AG04450 (cell line): ENCODE data around the gene DAPK2. TPM values are rescaled to one million over a fixed set of nuclear protein-coding genes. Genes with fewer than 3 reads are reported as not detected.

Experiments used
- CTCF ChIA-PET: fragments of 300-600, 350-600 bp; formaldehyde crosslinking; extraction: SDS; loops from one replicate; lab custom pipeline; 2022; ENCODE audit warnings: antibody characterized with exemption, inconsistent platforms; lab: Charles Lee
- POLR2A ChIA-PET: fragments of 350-600 bp; formaldehyde crosslinking; extraction: SDS; loops from one replicate; lab custom pipeline; 2021; ENCODE audit warnings: antibody characterized with exemption, inconsistent platforms; lab: Yijun Ruan, JAX
- DNase-seq: peaks from one replicate; pipeline ENCODE4 v3.0.0-alpha.2; 2011; ENCODE audit warnings: low read depth, low spot score
- H3K27ac ChIP-seq: one replicate; pipeline ENCODE4 v1.5.1; 2012; ENCODE audit warnings: low read depth, low read length, control low read depth
- H3K27me3 ChIP-seq: one replicate; pipeline ENCODE4 v1.6.0; 2012; ENCODE audit warnings: low read length; ENCODE audit not compliant: control insufficient read depth, insufficient read depth
- H3K4me3 ChIP-seq: 2 replicates; pipeline ENCODE4 v1.5.1; 2011; ENCODE audit warnings: mild to moderate bottlenecking, low read depth, low read length, control low read depth
- H3K9me3 ChIP-seq: 2 replicates; pipeline ENCODE4 v1.5.1; 2012; ENCODE audit warnings: low read length; ENCODE audit not compliant: control insufficient read depth, insufficient read depth
- polyA plus RNA-seq: library from polyadenylated mRNA; depleted of rRNA; stranded (reverse); fragments of >200 nt; gene quantifications from 2 replicates; pipeline ENCODE4 v1.2.3, GENCODE V29; 2011
- TF ChIP-seq, protein P1 (sequence below): IDR thresholded peaks from 2 replicates; pipeline ENCODE4 v1.5.1; 2011; ENCODE audit warnings: low read depth, low read length, control low read depth, inconsistent platforms

DAPK2 gene
- polyA plus RNA-seq, 1 experiment = 0.42 TPM

DNA sequence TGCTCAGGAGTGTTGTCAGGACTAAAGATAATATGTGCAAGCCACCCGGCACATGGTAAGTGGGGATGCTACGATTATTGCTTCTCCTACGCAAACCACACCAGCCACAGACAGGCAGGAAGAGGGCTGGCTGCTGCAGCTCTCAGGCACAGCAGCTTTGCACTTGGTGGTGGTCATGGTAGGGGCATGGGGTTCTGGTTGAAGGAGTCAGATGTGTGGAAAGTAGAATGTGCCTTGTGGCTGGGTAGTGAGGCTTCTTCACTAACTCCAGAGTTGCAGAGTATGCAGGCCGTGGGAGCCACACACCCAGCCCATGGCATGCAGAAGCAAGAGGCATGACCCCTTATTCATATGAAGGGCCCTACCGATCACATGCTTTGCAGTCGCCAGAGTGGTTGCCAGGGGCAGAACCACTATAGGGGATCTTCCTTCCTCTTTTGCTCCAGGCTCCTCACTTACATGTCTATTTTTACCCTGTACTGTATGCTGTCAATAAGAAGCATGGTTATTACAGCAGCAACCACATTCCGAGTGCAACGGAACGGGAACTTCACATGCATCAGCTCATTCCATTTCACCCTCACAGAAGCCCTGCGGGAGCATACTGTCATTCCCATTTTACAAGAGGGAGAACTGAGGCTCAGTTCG, 153.4 kb downstream of the DAPK2 start:
- TF ChIP-seq, protein P1, sequence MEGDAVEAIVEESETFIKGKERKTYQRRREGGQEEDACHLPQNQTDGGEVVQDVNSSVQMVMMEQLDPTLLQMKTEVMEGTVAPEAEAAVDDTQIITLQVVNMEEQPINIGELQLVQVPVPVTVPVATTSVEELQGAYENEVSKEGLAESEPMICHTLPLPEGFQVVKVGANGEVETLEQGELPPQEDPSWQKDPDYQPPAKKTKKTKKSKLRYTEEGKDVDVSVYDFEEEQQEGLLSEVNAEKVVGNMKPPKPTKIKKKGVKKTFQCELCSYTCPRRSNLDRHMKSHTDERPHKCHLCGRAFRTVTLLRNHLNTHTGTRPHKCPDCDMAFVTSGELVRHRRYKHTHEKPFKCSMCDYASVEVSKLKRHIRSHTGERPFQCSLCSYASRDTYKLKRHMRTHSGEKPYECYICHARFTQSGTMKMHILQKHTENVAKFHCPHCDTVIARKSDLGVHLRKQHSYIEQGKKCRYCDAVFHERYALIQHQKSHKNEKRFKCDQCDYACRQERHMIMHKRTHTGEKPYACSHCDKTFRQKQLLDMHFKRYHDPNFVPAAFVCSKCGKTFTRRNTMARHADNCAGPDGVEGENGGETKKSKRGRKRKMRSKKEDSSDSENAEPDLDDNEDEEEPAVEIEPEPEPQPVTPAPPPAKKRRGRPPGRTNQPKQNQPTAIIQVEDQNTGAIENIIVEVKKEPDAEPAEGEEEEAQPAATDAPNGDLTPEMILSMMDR = no peak
- no peak for DNase-seq
- CTCF ChIA-PET = interaction anchor here (0.6 to 4.4 kb wide), 8 partner anchors 12 to 283 kb away, joined by 3 to 28 read pairs (median 4); no protein-coding TSS in a partner anchor

DNA sequence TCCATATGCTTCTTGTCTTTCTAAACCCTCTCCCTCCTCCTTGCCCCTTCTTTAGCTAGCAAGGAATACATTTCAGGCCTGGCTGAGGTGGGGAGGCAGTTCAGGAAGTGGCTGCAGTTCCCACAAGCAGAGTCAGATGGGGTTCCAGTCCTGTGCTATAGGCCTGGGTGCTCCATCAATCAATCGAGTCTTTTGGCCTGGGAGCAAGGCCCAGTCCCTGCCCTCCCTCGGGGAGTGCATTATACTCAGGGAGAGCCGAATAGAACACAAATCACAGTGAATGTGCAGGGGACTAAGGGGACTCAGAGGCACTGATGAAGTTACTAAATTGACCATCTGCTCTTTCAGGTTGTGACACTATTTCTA, 154.5 kb downstream of the DAPK2 start:
- DNase-seq = no peak
- H3K27ac ChIP-seq = no peak overlapping the region
- H3K9me3 ChIP-seq = no peaks in the 10 kb centered on the region
- TF ChIP-seq, protein P1 = no peak
- CTCF ChIA-PET = interaction anchor here (0.6 to 4.4 kb wide), 16 partner anchors 9 to 289 kb away, joined by 3 to 28 read pairs (median 4); partner anchors contain the start of genes DAPK2 and HERC1
- POLR2A ChIA-PET = no interaction called here
- no peak overlapping the region for H3K4me3 ChIP-seq
- H3K27me3 ChIP-seq = peaks cover 7% of the 10 kb centered on the region

More for the DNA sequence above, 153.4 kb downstream of the DAPK2 start:
- POLR2A ChIA-PET = interaction anchor here (0.5 kb wide), 1 partner anchor 178 kb away, joined by 3 read pairs; no protein-coding TSS in a partner anchor
- H3K27me3 ChIP-seq = peaks cover 7% of the 10 kb centered on the region
- H3K27ac ChIP-seq = no peak overlapping the region
- H3K9me3 ChIP-seq = no peaks in the 10 kb centered on the region
- no peak overlapping the region for H3K4me3 ChIP-seq

DNA sequence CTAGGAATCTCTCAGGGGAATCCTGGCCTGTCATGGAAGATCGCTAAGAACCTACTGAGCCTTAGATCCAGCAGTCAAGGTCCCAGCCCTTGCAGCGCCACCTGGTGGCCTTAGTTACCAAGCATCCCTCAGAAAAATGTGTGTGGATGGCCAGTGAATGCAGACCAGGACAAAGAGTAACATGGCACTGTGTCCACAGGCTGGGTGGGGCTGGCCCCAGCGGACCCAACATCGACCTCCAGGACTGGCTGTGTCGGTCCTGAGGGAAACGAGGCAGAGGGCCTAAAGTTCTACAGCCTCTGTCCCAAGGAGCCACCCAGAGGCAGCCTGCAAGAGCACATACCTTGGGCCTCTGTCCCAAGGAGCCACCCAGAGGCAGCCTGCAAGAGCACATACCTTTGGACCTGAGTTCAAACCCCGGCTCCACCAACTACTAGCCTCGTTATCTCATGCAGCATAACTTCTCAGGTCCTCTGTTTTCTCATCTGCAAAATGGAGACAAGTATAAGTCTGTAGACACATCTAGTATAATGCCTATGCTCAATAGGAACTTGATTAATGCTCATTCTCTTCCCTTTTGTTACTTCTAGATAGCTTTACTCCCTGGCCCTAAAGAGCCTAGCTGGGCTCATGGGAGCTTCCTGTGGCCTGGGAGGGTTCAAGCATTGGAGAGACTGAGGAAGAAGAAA, 155.1 kb downstream of the DAPK2 start:
- TF ChIP-seq, protein P1 = peak; percentile 89
- CTCF ChIA-PET = interaction anchor here (0.6 to 4.4 kb wide), 17 partner anchors 8 to 289 kb away, joined by 3 to 28 read pairs (median 4); partner anchors contain the start of genes DAPK2 and HERC1
- no peak overlapping the region for H3K4me3 ChIP-seq
- no peak overlapping the region for H3K27ac ChIP-seq
- no peaks in the 10 kb centered on the region for H3K9me3 ChIP-seq
- peaks cover 7% of the 10 kb centered on the region for H3K27me3 ChIP-seq
- POLR2A ChIA-PET = no interaction called here
- peak; percentile 36 for DNase-seq

DNA sequence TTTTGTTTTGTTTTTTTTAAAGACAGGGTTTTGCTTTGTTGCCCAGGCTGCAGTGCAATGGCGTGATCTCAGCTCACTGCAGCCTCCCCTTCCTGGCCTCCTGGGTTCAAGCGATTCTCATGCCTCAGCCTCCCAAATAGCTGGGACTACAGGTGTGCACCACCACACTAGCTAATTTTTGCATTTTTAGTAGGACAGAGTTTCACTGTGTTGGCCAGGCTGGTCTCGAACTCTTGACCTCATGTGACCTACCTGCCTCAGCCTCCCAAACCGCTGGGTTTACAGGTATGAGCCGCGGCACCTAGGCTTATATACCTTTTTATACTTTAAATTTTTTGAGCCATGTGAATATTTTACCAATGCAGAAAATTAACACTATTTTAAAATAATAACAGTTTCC, 155.7 kb downstream of the DAPK2 start:
- no peak for DNase-seq
- Histone ChIP-seq H3K9me3 (no peaks in the 10 kb centered on the region), H3K27ac (no peak overlapping the region), H3K27me3 (peaks cover 7% of the 10 kb centered on the region), H3K4me3 (no peak overlapping the region)
- CTCF ChIA-PET = interaction anchor here (0.5 to 4.4 kb wide), 11 partner anchors 11 to 280 kb away, joined by 3 to 27 read pairs (median 6); no protein-coding TSS in a partner anchor
- TF ChIP-seq, protein P1 = no peak
- POLR2A ChIA-PET = no interaction called here
